Psoas muscle (tissue), 8 donors: ENCODE data around the gene CDK19. TPM values are rescaled to one million over a fixed set of nuclear protein-coding genes. Genes with fewer than 3 reads are reported as not detected.

ENCODE experiments used
- ATAC-seq, 4 donors: fragments of 200-7000 bp; cut with Tn5 transposase; one replicate each; pipeline ENCODE4 v1.9.1; 2020; ENCODE audit warnings: moderate library complexity in 3 of 4, mild to moderate bottlenecking in 2 of 4
- DNase-seq, 2 donors: peaks; one replicate each; pipeline ENCODE4 v3.0.0-alpha.2; 2020
- H3K27ac ChIP-seq: fragments of 200-600 bp; one replicate; pipeline ENCODE4 v1.8.0; 2022
- H3K27me3 ChIP-seq, 3 donors: fragments of 200-600 bp in 1 of 3; one replicate each; pipeline versions ENCODE4 v1.6.1 to v1.8.0; 2013 to 2022; ENCODE audit warnings: low read length in 2 of 3, mild to moderate bottlenecking in 2 of 3, moderate library complexity in 1 of 3; ENCODE audit not compliant: insufficient read depth in 3 of 3
- H3K36me3 ChIP-seq, 2 donors: fragments of 200-600 bp in 1 of 2; one replicate each; pipeline versions ENCODE4 v1.6.1 to v1.8.0; 2013 to 2022; ENCODE audit warnings: low read depth in 1 of 2, mild to moderate bottlenecking in 1 of 2, moderate library complexity in 1 of 2; ENCODE audit not compliant: insufficient read depth in 1 of 2
- H3K4me1 ChIP-seq: fragments of 200-600 bp; one replicate; pipeline ENCODE4 v1.8.0; 2022
- H3K4me3 ChIP-seq: fragments of 200-600 bp; one replicate; pipeline ENCODE4 v1.8.0; 2022; ENCODE audit warnings: mild to moderate bottlenecking
- H3K9me3 ChIP-seq: fragments of 200-600 bp; one replicate; pipeline ENCODE4 v1.8.0; 2022
- WGBS, 3 donors: extraction: QIAGEN DNeasy Blood & Tissue Kit; methylation state at CpG; one replicate each; pipeline versions ENCODE4 v1.1.6 to v1.1.7; 2013; 5-methylcytosine and 5-hydroxymethylcytosine counted together
- intact Hi-C, 2 donors: fragments of 100-400 bp; cut with DNase I; formaldehyde crosslinking; loops; one replicate each; pipeline versions ENCODE4 v1.11.0 to v1.14.2; 2022
- polyA plus RNA-seq, 3 donors: library from polyadenylated mRNA; stranded (reverse); fragments of 200-250 nt; gene quantifications; one replicate each; pipeline ENCODE4 v1.2.3, GENCODE V29; 2013
- total RNA-seq, 4 donors: library from RNA; stranded (reverse); fragmentation: NEBNext Ultra II Directional in 2 of 4; extraction: Animal tissue kit (Norgen Biotek cat#: 25700) in 2 of 4; gene quantifications; one replicate each; pipeline versions ENCODE4 v1.2.1 to v1.2.4, GENCODE V29; 2021 to 2023
- TF ChIP-seq, protein P1 (sequence below): fragments of 200-600 bp; IDR thresholded peaks from one replicate; pipeline ENCODE4 v1.8.0; 2022; ENCODE audit warnings: antibody characterized with exemption
- donor health status: healthy with polysubstance abuse.
- donor health status: DM: no; HTN: no; CAD: no; lungs with moderate emphysema.
- donor health status: Bipolar disorder and iron deficiency.
- donor health status: healthy.
- donor health status: DM: yes; HTN: yes; CAD: no.
- donor health status: DM: no; HTN: no; CAD: no.
- donor health status: DM: no; HTN: no; CAD: no.
- donor health status: DM: yes; HTN: yes; CAD: no.

The CDK19 gene
- total and polyA plus RNA-seq, 7 donors, result 2.2 to 11.6 (median 5.5) TPM

DNA sequence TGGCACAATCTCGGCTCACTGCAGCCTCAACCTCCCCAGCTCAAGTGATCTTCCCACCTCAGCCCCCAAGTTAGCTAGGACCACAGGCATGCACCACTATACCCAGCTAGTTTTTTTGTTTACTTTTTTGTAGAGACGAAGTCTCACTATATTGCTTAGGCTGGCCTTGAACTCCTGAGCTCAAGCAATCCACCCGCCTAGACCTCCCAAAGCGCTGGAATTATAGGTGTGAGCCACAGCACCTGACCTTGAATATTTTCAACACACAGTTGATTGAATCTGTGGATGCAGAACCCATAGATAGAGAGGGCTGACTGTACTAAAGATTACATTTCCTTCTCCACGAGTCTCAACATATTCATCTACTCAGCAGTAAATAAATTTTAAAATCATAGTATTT, 15.6 kb downstream of the CDK19 start:
- ATAC-seq, result no peak
- WGBS, 3 donors, result 86 to 90% (median 86%) methylated on average over 5 of the region's 5 CpGs

DNA sequence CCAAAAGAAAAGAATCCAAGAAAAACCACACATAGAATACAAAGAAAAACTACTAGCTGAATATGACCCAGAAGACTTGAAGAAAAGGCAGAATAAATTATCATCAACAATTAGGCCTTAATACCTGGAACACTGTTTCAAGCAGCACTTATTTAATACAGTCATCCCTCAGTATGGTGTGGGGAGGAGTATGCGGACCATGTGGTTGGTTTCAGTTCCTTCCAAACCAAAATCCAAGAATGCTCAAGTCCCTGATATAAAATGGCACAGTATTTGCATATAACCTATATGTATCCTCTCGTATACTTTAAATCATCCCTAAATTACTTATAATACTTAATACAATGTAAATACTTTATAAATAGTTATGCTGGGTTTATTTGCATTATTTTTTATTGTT, 16.1 kb downstream of the CDK19 start:
- 88 to 94% (median 92%) methylated on average over 2 of the region's 2 CpGs for WGBS, 3 donors
- no peak for ATAC-seq
- H3K27ac ChIP-seq, result no peak overlapping the region
- no peaks in the 10 kb centered on the region for H3K4me1 ChIP-seq
- intact Hi-C loops, result no loop called here
- DNase-seq, result no peak
- TF ChIP-seq, protein P1, sequence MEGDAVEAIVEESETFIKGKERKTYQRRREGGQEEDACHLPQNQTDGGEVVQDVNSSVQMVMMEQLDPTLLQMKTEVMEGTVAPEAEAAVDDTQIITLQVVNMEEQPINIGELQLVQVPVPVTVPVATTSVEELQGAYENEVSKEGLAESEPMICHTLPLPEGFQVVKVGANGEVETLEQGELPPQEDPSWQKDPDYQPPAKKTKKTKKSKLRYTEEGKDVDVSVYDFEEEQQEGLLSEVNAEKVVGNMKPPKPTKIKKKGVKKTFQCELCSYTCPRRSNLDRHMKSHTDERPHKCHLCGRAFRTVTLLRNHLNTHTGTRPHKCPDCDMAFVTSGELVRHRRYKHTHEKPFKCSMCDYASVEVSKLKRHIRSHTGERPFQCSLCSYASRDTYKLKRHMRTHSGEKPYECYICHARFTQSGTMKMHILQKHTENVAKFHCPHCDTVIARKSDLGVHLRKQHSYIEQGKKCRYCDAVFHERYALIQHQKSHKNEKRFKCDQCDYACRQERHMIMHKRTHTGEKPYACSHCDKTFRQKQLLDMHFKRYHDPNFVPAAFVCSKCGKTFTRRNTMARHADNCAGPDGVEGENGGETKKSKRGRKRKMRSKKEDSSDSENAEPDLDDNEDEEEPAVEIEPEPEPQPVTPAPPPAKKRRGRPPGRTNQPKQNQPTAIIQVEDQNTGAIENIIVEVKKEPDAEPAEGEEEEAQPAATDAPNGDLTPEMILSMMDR, result no peak
- no peaks in the 10 kb centered on the region for H3K27me3 ChIP-seq
- H3K36me3 ChIP-seq, result no peaks in the 10 kb centered on the region
- H3K4me3 ChIP-seq, result no peak overlapping the region
- H3K9me3 ChIP-seq, result no peaks in the 10 kb centered on the region

More for the DNA sequence above, 15.6 kb downstream of the CDK19 start:
- Histone ChIP-seq H3K27ac (no peak overlapping the region), H3K27me3 (no peaks in the 10 kb centered on the region), H3K9me3 (no peaks in the 10 kb centered on the region), H3K4me3 (no peak overlapping the region), H3K36me3 (no peaks in the 10 kb centered on the region), H3K4me1 (no peaks in the 10 kb centered on the region)
- no peak for DNase-seq
- TF ChIP-seq, protein P1, result no peak
- intact Hi-C loops, result no loop called here

DNA sequence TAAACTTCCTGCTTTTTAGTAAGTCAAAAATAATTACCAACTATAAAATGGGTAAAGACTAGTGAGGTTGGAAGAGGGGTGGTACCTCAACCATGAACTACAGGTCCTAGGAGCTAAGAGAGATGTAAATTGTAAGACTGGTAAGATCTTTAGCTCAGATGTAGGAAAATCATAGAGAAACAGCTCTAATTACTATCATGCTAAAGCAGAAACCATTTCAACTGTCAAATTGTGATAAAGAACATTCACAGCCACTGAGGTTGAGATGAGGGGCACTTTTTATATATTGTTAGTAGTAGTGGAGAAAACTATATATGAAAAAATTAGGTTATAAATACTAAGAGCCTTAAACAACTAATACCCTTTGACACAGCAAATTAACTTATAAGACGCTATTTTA, 20.0 kb downstream of the CDK19 start:
- ATAC-seq (no peak), DNase-seq (no peak)
- TF ChIP-seq, protein P1, result no peak
- H3K9me3 ChIP-seq, result no peaks in the 10 kb centered on the region
- no peak overlapping the region for H3K27ac ChIP-seq
- H3K4me3 ChIP-seq, result no peak overlapping the region
- 91 to 96% (median 94%) methylated on average over 1 of the region's 1 CpG for WGBS, 3 donors
- no peaks in the 10 kb centered on the region for H3K27me3 ChIP-seq
- H3K4me1 ChIP-seq, result no peaks in the 10 kb centered on the region
- intact Hi-C loops, result no loop called here
- H3K36me3 ChIP-seq, result no peaks in the 10 kb centered on the region

DNA sequence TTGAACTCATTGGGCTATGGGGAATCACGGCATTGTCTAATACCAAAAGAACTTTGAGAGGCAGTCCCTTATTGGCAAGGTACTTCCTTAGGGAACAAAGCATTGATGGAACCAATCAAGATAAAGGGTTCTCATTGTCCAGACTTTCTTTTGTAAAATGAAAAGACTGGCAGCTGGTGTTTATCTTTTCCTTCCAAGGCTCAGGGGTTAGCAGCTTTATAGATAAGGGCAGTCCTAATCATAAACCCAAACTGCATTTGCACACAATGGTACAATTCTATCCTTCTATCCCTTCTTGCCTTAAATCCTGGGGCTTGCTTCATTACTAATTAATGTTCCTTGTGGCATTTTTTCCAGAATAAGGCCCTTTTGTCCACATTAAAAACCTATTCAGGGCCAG, 28.6 kb downstream of the CDK19 start:
- no peak overlapping the region for H3K4me3 ChIP-seq
- ATAC-seq, result no peak
- intact Hi-C loops, result no loop called here
- H3K9me3 ChIP-seq, result no peaks in the 10 kb centered on the region
- WGBS, 3 donors, result 96 to 97% (median 96%) methylated on average over 1 of the region's 1 CpG
- DNase-seq, result no peak
- peaks cover under 1% of the 10 kb centered on the region for H3K4me1 ChIP-seq
- TF ChIP-seq, protein P1, result no peak
- no peaks in the 10 kb centered on the region for H3K27me3 ChIP-seq
- no peak overlapping the region for H3K27ac ChIP-seq
- H3K36me3 ChIP-seq, result no peaks in the 10 kb centered on the region

DNA sequence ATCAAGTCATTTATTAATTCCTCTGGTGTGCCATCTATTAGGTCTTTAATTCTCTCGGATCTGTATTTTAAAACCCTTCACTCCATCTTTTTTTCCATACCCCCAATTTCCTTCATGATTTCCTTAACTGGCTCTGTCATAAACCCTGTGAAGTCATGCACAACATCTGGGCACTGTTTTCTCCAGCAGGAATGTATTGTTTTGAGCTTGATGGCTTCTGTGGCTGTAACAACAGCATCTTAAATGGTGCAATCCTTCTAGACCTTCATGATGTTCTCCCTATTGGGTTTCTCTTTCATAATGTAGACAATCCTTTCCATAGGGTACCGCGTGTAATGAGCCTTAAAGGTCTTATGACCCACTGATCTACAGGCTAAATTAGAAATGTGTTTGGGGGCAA, 29.0 kb downstream of the CDK19 start:
- H3K36me3 ChIP-seq, result no peaks in the 10 kb centered on the region
- H3K4me3 ChIP-seq, result no peak overlapping the region
- H3K27ac ChIP-seq, result no peak overlapping the region
- no peaks in the 10 kb centered on the region for H3K9me3 ChIP-seq
- peaks cover 2% of the 10 kb centered on the region for H3K4me1 ChIP-seq
- intact Hi-C loops, result no loop called here
- ATAC-seq, result no peak
- WGBS, 3 donors, result 93 to 99% (median 94%) methylated on average over 3 of the region's 3 CpGs
- TF ChIP-seq, protein P1, result no peak
- no peaks in the 10 kb centered on the region for H3K27me3 ChIP-seq
- no peak for DNase-seq
